ENCODE data around the gene COL27A1.

- TF ChIP-seq YY1 (IDR thresholded peaks at IDR 0.05; ENCODE audit: insufficient read depth, insufficient read length): no peak
- no peak for TF ChIP-seq ZNF274 (IDR thresholded peaks at IDR 0.05; ENCODE audit: low read depth, low read length)
These were observed 139.3 kb downstream of the COL27A1 start for GRCh38 chr9:114294664-114295063.

All from NT2/D1 (cell line).